Body of pancreas (tissue), 4 donors: ENCODE results near the gene SNAP91.

ENCODE experiments used
- POLR2A ChIP-seq, 3 donors: fragments of 450-650 bp; IDR thresholded peaks; one replicate each; pipeline ENCODE4 v1.6.1; 2016; ENCODE audit warnings: antibody characterized with exemption in 3 of 3, mild to moderate bottlenecking in 2 of 3
- TF ChIP-seq, protein P1 (sequence below), 7 experiments: fragments of 450-650 bp in 4 of 7; fragments of 200-600 bp in 3 of 7; sonication (generic) in 3 of 7; IDR thresholded peaks; one replicate each; pipeline ENCODE4 v1.5.1; 2016 to 2019; ENCODE audit warnings: antibody characterized with exemption in 7 of 7

- TF ChIP-seq, protein P1, sequence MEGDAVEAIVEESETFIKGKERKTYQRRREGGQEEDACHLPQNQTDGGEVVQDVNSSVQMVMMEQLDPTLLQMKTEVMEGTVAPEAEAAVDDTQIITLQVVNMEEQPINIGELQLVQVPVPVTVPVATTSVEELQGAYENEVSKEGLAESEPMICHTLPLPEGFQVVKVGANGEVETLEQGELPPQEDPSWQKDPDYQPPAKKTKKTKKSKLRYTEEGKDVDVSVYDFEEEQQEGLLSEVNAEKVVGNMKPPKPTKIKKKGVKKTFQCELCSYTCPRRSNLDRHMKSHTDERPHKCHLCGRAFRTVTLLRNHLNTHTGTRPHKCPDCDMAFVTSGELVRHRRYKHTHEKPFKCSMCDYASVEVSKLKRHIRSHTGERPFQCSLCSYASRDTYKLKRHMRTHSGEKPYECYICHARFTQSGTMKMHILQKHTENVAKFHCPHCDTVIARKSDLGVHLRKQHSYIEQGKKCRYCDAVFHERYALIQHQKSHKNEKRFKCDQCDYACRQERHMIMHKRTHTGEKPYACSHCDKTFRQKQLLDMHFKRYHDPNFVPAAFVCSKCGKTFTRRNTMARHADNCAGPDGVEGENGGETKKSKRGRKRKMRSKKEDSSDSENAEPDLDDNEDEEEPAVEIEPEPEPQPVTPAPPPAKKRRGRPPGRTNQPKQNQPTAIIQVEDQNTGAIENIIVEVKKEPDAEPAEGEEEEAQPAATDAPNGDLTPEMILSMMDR (IDR thresholded peaks at IDR 0.05), result no peak
- no peak for TF ChIP-seq POLR2A (IDR thresholded peaks at IDR 0.05)
Measured at GRCh38 chr6:83633609-83634008, 75.3 kb downstream of the SNAP91 start.
